Vagina (tissue), 2 donors: ENCODE data around the gene HAO1.

Experiments
- POLR2A ChIP-seq, 2 donors: fragments of 450-650 bp; IDR thresholded peaks; one replicate each; pipeline ENCODE4 v1.6.1; 2017; ENCODE audit warnings: antibody characterized with exemption in 2 of 2, mild to moderate bottlenecking in 2 of 2, moderate library complexity in 2 of 2
- TF ChIP-seq, protein P1 (sequence below), 3 experiments: fragments of 450-650 bp in 2 of 3; fragments of 200-600 bp in 1 of 3; sonication (generic) in 1 of 3; IDR thresholded peaks; one replicate each; pipeline ENCODE4 v1.5.1; 2017 to 2019; ENCODE audit warnings: antibody characterized with exemption in 3 of 3, mild to moderate bottlenecking in 2 of 3, moderate library complexity in 2 of 3

GRCh38 chr20:7836076-7836475 is 104.2 kb downstream of the HAO1 start:
- no peak for TF ChIP-seq POLR2A (IDR thresholded peaks at IDR 0.05)
- TF ChIP-seq, protein P1, sequence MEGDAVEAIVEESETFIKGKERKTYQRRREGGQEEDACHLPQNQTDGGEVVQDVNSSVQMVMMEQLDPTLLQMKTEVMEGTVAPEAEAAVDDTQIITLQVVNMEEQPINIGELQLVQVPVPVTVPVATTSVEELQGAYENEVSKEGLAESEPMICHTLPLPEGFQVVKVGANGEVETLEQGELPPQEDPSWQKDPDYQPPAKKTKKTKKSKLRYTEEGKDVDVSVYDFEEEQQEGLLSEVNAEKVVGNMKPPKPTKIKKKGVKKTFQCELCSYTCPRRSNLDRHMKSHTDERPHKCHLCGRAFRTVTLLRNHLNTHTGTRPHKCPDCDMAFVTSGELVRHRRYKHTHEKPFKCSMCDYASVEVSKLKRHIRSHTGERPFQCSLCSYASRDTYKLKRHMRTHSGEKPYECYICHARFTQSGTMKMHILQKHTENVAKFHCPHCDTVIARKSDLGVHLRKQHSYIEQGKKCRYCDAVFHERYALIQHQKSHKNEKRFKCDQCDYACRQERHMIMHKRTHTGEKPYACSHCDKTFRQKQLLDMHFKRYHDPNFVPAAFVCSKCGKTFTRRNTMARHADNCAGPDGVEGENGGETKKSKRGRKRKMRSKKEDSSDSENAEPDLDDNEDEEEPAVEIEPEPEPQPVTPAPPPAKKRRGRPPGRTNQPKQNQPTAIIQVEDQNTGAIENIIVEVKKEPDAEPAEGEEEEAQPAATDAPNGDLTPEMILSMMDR (IDR thresholded peaks at IDR 0.05), result no peak
